Mononuclear cell (primary cell): ENCODE results near the gene RPL7A. TPM values are rescaled to one million over a fixed set of nuclear protein-coding genes. Genes with fewer than 3 reads are reported as not detected.
"Not testable (repeated sequence)": the region's sequence is repeated elsewhere in the genome, so short reads cannot be mapped to it uniquely, and the experiment has no call there.

Source experiments
- H3K27me3 ChIP-seq: 2 replicates; pipeline ENCODE4 v1.6.0; 2011; ENCODE audit warnings: low read length, control low read depth; ENCODE audit not compliant: insufficient read depth
- H3K4me1 ChIP-seq: 2 replicates; pipeline ENCODE4 v1.5.1; 2011; ENCODE audit warnings: mild to moderate bottlenecking, low read length, control low read depth; ENCODE audit not compliant: insufficient read depth
- H3K4me3 ChIP-seq: 2 replicates; pipeline ENCODE4 v1.5.1; 2011; ENCODE audit warnings: mild to moderate bottlenecking, low read length, moderate library complexity
- H3K9me3 ChIP-seq: 2 replicates; pipeline ENCODE4 v1.5.1; 2011; ENCODE audit warnings: low read depth, mild to moderate bottlenecking, control low read depth, low read length
- total RNA-seq: library from RNA; depleted of rRNA; stranded (reverse); fragments of >200 nt; gene quantifications from one replicate; pipeline ENCODE4 v1.2.3, GENCODE V29; 2012

The RPL7A gene
- total RNA-seq, 1 donor: 2,463 TPM

GRCh38 chr9:133379153-133380086, 31.4 kb downstream of the RPL7A start:
- Histone ChIP-seq H3K9me3 (no peaks in the 10 kb centered on the region), H3K4me3 (no peak overlapping the region), H3K27me3 (no peaks in the 10 kb centered on the region), H3K4me1 (peaks cover 14% of the 10 kb centered on the region)

- no peaks in the 10 kb centered on the region for H3K27me3 ChIP-seq
- no peak overlapping the region for H3K4me3 ChIP-seq
- no peaks in the 10 kb centered on the region for H3K9me3 ChIP-seq
- peaks cover 6% of the 10 kb centered on the region for H3K4me1 ChIP-seq
These were observed 32.7 kb downstream of the RPL7A start for GRCh38 chr9:133380734-133381133.

DNA sequence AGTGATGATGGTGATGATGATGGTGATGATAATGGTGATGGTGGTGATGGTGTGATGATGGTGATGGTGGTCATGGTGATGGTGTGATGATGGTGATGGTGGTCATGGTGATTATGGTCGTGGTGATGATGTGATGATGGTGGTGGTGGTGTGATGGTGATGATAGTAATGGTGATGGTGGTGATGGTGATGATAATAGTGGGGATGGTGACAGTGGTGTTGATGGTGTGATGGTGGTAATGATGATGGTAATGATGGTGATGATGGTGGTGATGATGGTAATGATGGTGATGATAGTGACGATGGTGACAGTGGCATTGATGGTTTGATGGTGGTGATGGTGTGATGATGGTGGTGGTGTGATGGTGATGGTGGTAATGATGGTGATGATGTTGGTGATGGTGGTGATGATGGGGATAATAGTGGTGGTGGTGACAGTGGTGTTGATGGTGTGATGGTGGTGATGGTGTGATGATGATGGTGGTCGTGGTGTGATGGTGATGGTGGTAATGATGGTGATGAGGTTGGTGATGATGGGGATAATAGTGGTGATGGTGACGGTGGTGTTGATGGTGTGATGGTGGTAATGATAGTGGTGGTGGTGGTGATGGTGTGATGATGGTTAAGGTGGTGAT, 34.6 kb downstream of the RPL7A start:
- Histone ChIP-seq H3K27me3 (no peaks in the 10 kb centered on the region), H3K4me3 (no peak overlapping the region), H3K4me1 (no peaks in the 10 kb centered on the region), H3K9me3 (no peaks in the 10 kb centered on the region)

DNA sequence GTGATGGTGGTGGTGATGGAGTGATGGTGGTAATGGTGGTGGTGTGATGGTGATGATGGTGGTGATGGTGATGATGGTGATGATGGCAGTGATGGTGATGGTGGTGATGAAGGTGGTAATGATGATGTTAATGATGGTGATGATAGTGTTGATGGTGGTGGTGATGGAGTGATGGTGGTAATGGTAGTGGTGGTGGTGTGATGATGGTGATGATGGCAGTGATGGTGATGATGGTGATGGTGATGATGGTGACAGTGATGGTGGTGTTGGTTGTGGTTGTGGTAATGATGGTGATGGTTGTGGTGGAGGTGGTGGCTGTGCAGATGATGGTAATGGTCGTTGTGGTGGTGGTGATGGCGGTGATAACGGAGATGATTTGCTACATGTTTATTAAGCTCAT, 35.4 kb downstream of the RPL7A start:
- Histone ChIP-seq H3K9me3 (no peaks in the 10 kb centered on the region), H3K27me3 (no peaks in the 10 kb centered on the region), H3K4me3 (no peak overlapping the region), H3K4me1 (no peaks in the 10 kb centered on the region)

- no peaks in the 10 kb centered on the region for H3K4me1 ChIP-seq
These were observed 36.8 kb downstream of the RPL7A start for GRCh38 chr9:133384736-133385321.

GRCh38 chr9:133385452-133385851, 37.4 kb downstream of the RPL7A start:
- Histone ChIP-seq H3K4me3 (no peak overlapping the region), H3K27me3 (no peaks in the 10 kb centered on the region), H3K9me3 (no peaks in the 10 kb centered on the region), H3K4me1 (no peaks in the 10 kb centered on the region)

More at GRCh38 chr9:133384736-133385321, 36.8 kb downstream of the RPL7A start:
- Histone ChIP-seq H3K4me3 (no peak overlapping the region), H3K9me3 (no peaks in the 10 kb centered on the region), H3K27me3 (no peaks in the 10 kb centered on the region)

- H3K4me3 ChIP-seq: no peak overlapping the region
- H3K9me3 ChIP-seq: no peaks in the 10 kb centered on the region
- no peaks in the 10 kb centered on the region for H3K27me3 ChIP-seq
- no peaks in the 10 kb centered on the region for H3K4me1 ChIP-seq
These were observed 38.3 kb downstream of the RPL7A start for GRCh38 chr9:133386338-133386737.

DNA sequence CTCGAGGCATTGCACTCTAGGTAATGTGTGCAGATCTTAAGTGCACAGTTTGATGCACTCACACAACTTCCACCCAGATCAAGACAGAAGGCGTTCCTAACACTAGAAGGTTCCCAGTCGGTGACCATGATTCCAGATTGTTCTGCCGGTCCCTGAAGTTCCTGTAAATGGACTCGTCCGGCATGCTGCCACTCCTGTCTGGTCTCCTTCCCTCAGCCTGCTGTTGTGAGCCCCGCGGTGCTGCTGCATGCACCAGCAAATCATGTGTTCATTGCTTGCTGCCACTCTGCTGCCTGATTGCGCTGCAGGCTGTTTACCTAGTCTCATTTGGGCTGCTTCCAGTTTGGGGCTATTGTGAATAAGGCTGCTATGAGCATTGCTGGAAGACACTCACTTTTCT, 39.7 kb downstream of the RPL7A start:
- Histone ChIP-seq H3K9me3 (no peaks in the 10 kb centered on the region), H3K4me1 (no peaks in the 10 kb centered on the region), H3K27me3 (no peaks in the 10 kb centered on the region), H3K4me3 (no peak overlapping the region)

DNA sequence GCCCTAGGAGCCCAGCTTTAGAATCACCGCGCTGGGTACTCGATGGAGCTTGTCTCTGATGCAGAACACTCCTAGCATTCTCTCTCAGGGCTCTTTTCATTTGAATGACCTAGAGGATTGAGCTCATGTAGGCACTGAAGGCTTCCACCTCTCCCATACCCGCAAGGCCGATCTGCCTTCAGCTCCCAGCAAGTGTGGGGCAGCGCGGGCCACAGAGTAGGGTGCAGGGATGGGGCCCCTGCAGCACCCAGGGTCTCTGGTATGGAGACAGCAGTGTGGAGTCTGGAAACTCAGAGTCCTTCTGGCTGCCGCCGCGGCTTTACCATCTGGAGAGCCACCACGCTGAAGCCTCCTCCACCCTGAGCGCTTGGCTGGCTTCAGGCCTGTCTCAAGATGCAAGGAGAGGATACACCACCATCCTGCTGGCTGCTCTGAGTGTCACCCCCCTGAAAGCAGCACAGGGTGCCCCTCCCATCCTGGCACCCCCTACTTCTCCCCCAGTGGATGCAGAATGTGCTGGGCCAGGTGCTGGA, 41.1 kb downstream of the RPL7A start:
- H3K4me1 ChIP-seq: no peaks in the 10 kb centered on the region
- no peaks in the 10 kb centered on the region for H3K27me3 ChIP-seq

GRCh38 chr9:133389562-133389961, 41.5 kb downstream of the RPL7A start:
- Histone ChIP-seq H3K27me3 (no peaks in the 10 kb centered on the region), H3K4me3 (no peak overlapping the region), H3K4me1 (no peaks in the 10 kb centered on the region), H3K9me3 (no peaks in the 10 kb centered on the region)

More for the DNA sequence above, 41.1 kb downstream of the RPL7A start:
- Histone ChIP-seq H3K9me3 (no peaks in the 10 kb centered on the region), H3K4me3 (no peak overlapping the region)

- Histone ChIP-seq H3K4me1 (no peaks in the 10 kb centered on the region), H3K4me3 (no peak overlapping the region), H3K9me3 (no peaks in the 10 kb centered on the region), H3K27me3 (no peaks in the 10 kb centered on the region)
These were observed 42.7 kb downstream of the RPL7A start for GRCh38 chr9:133390713-133391112.

DNA sequence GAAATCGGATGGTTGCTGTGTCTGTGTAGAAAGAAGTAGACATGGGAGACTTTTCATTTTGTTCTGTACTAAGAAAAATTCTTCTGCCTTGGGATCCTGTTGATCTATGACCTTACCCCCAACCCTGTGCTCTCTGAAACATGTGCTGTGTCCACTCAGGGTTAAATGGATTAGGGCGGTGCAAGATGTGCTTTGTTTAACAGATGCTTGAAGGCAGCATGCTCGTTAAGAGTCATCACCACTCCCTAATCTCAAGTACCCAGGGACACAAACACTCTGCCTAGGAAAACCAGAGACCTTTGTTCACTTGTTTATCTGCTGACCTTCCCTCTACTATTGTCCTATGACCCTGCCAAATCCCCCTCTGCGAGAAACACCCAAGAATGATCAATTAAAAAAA, 43.4 kb downstream of the RPL7A start:
- not testable (repeated sequence) for H3K4me3 ChIP-seq, H3K27me3 ChIP-seq, H3K4me1 ChIP-seq, H3K9me3 ChIP-seq

- H3K4me3 ChIP-seq, H3K9me3 ChIP-seq, H3K27me3 ChIP-seq, H3K4me1 ChIP-seq: not testable (repeated sequence)
These were observed 44.3 kb downstream of the RPL7A start for GRCh38 chr9:133392308-133392707.

DNA sequence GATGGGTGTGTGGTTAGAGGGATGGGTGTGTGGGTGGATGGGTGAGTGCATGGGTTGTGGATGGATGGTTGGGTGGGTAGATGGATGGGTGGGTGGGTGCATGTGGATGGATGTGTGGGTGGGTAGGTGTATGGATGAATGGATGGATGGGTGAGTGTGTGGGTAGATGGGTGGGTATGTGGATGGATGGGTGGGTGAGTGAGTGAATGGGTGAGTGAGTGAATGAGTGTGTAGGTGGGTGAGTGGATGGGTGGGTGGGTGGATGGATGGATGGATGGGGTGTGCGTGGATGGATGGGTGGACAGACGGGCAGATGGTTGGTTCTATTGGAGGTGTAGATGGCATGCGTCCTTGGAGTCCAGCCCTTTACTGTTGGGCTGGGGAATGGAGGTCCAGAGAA, 45.4 kb downstream of the RPL7A start:
- Histone ChIP-seq H3K9me3 (no peaks in the 10 kb centered on the region), H3K4me1 (no peaks in the 10 kb centered on the region), H3K4me3 (no peak overlapping the region), H3K27me3 (no peaks in the 10 kb centered on the region)

GRCh38 chr9:133394687-133395271, 46.8 kb downstream of the RPL7A start:
- Histone ChIP-seq H3K4me1 (no peaks in the 10 kb centered on the region), H3K9me3 (no peaks in the 10 kb centered on the region), H3K4me3 (no peak overlapping the region), H3K27me3 (no peaks in the 10 kb centered on the region)
